Adipocyte (in vitro differentiated cells): ENCODE results near the gene SH3D21.
A peak's percentile ranks its signal among the peaks of the same experiment; 100 is the strongest.

ENCODE experiments used
- DNase-seq: peaks from one replicate; pipeline ENCODE4 v3.0.0-alpha.2; 2015; ENCODE audit warnings: low read depth
- H3K27me3 ChIP-seq: replicated peaks from 2 replicates; pipeline ENCODE4 v1.7.0; 2013; ENCODE audit warnings: mild to moderate bottlenecking, low read length, moderate library complexity; ENCODE audit not compliant: control insufficient read depth, insufficient read depth
- H3K36me3 ChIP-seq: 2 replicates; pipeline ENCODE4 v1.7.0; 2013; ENCODE audit warnings: low read length, mild to moderate bottlenecking, moderate library complexity; ENCODE audit not compliant: control insufficient read depth, insufficient read depth, severe bottlenecking
- H3K4me1 ChIP-seq: 2 replicates; pipeline ENCODE4 v1.7.0; 2013; ENCODE audit warnings: mild to moderate bottlenecking, low read length, moderate library complexity; ENCODE audit not compliant: control insufficient read depth, insufficient read depth
- H3K4me3 ChIP-seq: 2 replicates; pipeline ENCODE4 v1.7.0; 2013; ENCODE audit warnings: mild to moderate bottlenecking, low read length, moderate library complexity
- H3K9ac ChIP-seq: 2 replicates; pipeline ENCODE4 v1.7.0; 2013; ENCODE audit warnings: mild to moderate bottlenecking, low read length, moderate library complexity
- H3K9me3 ChIP-seq: 2 replicates; pipeline ENCODE4 v1.7.0; 2013; ENCODE audit warnings: mild to moderate bottlenecking, low read length, moderate library complexity; ENCODE audit not compliant: control insufficient read depth

SH3D21 gene

GRCh38 chr1:36366091-36366661 lies 60.0 kb downstream of the SH3D21 start:
- Histone ChIP-seq H3K4me3 (no peak overlapping the region), H3K9ac (no peak overlapping the region), H3K9me3 (no peaks in the 10 kb centered on the region), H3K4me1 (peaks cover 20% of the 10 kb centered on the region), H3K27me3 (no peaks in the 10 kb centered on the region), H3K36me3 (peaks cover 31% of the 10 kb centered on the region)
- no peak for DNase-seq

DNA sequence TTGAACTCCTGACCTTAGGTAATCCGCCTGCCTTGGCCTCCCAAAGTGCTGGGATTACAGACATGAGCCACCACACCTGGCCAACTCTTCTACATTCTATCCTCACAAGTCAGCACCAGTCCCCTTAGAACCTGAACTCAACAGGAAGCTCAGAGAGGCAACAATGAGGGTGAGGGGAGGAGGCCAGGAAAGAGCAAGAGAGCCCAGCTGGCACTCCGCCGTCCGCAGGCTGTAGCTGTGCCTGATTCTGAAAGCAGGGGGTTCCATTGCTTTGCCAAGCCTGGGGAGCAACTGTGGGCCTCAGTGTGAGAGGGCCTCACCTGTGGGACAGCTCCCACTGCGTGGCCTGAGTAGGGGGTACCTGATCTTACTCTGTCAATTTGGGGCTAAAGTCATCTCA lies 60.9 kb downstream of the SH3D21 start:
- no peak for DNase-seq
- H3K4me1 ChIP-seq, result peaks cover 26% of the 10 kb centered on the region

DNA sequence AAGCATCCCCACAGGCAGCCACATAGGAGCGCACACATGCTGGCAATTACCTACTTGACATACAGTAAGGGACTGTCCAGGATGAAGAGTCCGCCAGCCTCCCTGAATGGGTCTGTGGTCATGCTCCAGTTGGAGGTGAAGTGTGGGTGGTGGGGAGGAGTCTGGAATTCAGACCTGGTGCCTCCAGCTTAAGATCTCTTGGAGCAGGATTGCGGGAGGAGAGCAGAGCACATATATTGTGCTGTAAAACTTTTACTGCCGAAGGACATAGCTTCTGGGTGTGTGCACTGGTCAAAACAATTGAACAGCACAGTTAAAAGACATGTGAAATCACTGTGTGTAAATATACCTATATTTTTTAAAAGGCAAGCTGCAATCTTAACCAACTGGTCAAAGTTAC lies 61.6 kb downstream of the SH3D21 start:
- peaks cover 32% of the 10 kb centered on the region for H3K4me1 ChIP-seq
- no peak overlapping the region for H3K9ac ChIP-seq
- peaks cover 17% of the 10 kb centered on the region for H3K36me3 ChIP-seq
- H3K27me3 ChIP-seq, result no peaks in the 10 kb centered on the region
- DNase-seq, result no peak
- no peak overlapping the region for H3K4me3 ChIP-seq
- no peaks in the 10 kb centered on the region for H3K9me3 ChIP-seq

More for the DNA sequence above, 60.9 kb downstream of the SH3D21 start:
- Histone ChIP-seq H3K36me3 (peaks cover 24% of the 10 kb centered on the region), H3K4me3 (no peak overlapping the region), H3K9me3 (no peaks in the 10 kb centered on the region), H3K9ac (no peak overlapping the region), H3K27me3 (no peaks in the 10 kb centered on the region)

GRCh38 chr1:36369061-36369861 lies 63.1 kb downstream of the SH3D21 start:
- peak; percentile 88 for DNase-seq
- peaks cover 13% of the 10 kb centered on the region for H3K36me3 ChIP-seq
- no peaks in the 10 kb centered on the region for H3K9me3 ChIP-seq
- H3K27me3 ChIP-seq, result no peaks in the 10 kb centered on the region
- peaks cover 46% of the 10 kb centered on the region for H3K4me1 ChIP-seq
- peak overlapping the region; percentile 35 for H3K9ac ChIP-seq
- no peak overlapping the region for H3K4me3 ChIP-seq
